HG03196 (cell line): Measurements from ENCODE around the gene C10orf62.
A peak's percentile ranks its signal among the peaks of the same experiment; 100 is the strongest.
"Not testable (repeated sequence)": the region's sequence is repeated elsewhere in the genome, so short reads cannot be mapped to it uniquely, and the experiment has no call there.

ENCODE experiments used
- ATAC-seq: cut with Tn5 transposase; IDR thresholded peaks from one replicate; pipeline ENCODE4 v1.9.1; 2021; ENCODE audit not compliant: unreplicated experiment

Gene C10orf62, protein sequence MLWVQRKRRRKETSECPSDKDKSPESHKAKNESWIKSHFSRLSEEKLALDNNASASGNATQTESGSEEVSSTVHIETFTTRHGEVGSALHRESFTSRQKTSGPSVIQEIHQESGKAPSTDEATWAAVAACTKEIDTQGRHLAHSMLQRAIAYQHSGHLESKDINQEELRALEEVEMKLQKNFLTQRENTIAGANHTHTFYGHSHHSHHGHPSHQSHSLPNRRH

DNA sequence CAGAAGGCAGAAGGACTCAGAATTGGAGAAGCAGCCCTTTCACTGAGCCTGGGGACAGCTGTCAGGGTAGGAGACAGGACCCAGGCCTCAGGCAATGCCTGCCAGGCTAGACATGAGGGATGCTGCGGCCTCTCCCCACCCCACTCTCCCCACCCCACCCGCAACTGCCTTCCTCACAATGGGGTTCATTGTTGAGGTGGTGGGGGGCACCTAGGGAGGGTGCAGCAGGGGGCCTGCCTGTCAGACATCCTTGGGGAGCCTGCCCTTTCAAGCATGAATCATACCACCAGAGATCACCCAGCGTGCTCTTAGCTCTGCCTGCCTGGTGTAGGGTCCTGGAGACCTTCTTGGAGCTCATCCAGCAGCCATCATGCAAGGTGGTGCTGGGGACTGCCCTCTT lies at the start of gene C10orf62:
C10orf62 (plus strand) TSS at position 243 of the 400 bp plus-strand sequence. CDS start 177 bp downstream, outside the sequence.
- no peak for ATAC-seq

DNA sequence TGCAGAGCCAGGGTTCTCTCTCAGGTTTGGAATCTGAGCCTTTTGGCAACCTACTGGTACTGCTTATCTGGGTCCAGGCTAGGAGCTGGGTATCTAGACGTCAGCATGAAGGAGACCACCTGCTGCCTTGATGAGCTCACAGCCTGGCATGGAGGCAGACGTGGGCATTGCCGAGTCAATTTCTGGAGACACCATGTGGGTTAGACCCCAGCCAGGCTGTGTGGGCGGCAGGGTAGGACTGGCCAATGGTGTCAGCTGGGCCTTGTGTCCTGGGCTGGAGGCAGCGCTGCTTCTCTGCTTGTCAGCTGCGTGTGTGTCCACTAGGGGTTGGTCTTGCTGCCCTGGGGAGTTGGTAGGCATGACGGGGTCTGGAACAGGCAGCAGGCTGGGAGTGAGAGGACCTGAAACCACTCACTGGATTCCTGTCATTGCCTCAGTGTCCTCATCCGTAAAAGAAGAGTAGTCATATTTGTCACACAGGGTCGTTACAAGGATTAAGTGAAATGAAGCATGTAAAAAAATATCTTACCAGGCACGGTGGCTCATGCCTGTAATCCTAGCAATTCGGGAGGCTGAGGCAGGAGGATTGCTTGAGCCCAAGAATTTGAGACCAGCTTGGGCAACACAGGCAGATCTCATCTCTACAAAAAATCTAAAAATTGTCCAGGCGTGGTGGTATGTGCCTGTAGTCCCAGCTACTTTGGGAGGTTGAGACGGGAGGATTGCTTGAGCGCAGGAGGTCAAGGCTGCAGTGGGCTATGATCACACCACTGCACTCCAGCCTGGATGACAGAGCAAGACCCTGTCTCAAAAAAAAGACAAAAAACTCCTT lies 48.6 kb upstream of the C10orf62 start:
- ATAC-seq = no peak

DNA sequence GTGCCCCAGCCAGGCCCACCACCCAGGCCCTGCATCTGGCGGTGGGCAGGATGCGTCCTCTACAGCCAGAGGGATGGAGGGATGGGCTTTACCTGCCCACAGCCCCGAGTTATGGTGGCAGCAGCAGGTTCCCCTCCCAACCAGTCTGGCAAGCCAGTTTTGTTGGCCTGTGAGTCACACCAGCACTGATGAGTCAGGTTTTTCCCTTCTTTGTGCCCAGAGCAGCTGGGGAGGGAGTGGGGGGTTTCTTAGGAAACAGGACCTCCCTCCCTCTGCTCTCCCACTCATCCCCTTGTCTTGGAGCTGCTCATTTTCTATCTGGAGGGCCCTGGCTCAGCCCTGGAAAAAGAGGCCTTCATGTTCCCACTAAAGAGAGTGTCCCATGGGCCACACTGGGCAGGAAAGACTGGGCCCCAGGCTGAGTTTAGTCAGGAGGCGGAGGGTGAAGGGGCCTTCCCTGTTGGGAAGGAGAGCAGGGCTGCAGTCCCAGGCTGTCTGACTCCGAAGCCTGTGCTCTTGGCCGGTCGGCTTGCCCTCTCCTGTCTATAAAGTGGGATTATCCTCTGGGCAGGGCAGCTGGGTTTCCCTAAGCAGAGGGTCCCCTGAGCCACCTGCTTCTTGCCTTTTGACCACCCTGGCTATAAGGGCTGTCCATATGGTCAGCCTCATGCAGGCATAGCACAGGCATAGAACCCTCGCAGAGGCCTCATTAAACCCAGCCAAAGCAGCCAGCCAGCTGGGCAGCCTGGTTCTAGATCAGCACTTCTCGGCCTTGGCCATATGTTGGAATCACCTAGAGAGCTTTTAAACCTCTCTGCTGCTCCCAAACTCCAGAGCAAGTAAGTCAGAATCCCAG lies 47.1 kb upstream of the C10orf62 start:
- no peak for ATAC-seq

DNA sequence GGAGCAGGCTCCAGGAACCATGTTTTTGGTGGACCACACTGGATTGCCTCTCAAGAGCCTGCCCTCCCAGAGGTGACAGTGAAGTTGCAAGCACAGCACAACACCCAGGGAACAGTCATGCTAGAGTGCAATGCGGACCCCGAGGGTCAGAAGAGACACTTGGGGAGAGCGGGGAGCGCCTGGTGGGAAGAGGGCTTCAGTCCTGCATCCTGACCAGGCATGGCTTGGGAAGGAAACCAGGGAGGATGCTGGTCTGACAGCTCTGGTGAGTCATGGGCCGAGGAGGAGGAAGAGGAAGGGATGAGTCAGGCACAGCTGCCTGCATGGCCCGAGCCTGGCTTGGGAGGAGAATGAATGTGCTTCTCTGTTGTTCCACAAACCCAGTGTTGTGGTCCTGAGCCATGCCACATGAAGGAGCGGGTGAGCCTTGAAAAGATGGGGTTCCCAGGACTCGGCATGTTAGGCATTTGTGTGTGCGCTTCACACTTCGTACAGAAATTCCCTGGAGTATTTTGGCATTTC lies 46.4 kb upstream of the C10orf62 start:
- peak; percentile 69 for ATAC-seq

DNA sequence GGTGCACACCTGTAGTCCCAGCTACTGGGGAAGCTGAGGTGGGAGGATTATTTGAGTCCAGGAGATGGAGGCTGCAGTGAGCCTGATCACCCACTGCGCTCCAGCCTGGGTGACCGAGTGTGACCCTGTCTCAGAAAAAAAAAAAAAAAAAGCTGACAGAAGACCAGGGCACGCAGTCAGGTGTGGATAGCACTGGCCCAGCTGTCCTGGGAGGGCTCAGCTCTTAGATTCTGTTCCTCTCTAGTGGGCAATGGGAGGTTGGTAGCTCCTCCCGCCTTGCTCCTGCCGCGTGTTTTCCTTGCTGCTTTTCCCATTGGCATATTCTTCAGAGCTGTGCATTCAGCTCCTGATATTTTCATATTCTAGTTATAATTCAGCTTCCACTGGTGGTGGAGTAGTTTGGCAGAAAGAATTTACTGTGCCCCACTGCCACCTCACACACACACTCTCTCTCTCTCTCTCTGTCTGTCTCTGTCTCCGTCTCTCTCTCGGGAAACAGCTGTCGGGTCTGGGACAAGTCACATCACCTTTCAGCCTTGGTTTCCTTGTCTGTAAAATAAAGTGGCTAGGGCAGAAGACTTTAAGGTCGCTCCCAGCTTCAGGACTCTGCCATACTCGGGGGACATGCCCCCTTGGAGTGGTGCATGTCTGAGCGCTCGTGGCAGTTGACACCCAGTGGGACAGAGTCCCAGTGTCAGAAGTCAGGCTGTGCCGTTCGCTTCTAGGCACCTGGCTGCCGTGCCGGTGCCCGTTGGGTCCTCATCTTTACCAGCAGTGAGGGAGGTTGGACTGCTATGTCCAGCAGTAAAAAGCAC lies 42.9 kb upstream of the C10orf62 start:
- no peak for ATAC-seq

DNA sequence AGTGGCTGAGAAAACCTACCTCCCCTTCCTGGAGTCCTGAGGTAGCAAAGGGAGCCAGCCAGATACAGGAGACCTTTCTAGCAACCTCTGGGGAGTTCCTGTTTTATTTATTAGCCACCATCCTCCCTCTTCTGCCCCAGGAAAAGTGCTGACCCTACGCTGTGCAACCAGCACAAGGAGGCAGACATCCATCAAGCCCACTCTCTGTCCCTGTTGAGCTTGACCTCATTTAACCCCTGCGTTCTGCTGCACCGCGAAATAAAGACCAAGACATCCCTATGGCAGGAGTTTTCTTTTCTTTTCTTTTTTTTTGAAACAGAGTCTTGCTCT lies 42.3 kb upstream of the C10orf62 start:
- no peak for ATAC-seq

DNA sequence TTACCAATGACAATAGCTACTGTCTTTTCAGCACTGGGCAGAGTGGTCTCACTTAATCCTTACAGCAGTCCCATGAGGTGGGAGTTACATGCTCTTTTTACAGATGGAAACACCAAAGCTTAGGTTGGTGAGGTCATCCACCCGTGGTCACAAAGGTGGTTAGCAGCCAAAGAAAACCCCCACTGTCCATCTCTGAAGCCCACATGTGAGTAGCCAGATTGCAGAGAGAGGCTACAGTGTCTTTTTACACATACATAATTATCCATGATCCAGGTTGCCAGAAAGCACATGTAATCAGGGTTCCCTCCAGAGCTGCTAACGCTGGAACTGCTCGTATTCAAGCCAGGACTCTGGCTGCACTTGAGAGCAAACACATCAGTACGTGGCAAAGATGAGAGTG lies 41.6 kb upstream of the C10orf62 start:
- ATAC-seq = no peak

DNA sequence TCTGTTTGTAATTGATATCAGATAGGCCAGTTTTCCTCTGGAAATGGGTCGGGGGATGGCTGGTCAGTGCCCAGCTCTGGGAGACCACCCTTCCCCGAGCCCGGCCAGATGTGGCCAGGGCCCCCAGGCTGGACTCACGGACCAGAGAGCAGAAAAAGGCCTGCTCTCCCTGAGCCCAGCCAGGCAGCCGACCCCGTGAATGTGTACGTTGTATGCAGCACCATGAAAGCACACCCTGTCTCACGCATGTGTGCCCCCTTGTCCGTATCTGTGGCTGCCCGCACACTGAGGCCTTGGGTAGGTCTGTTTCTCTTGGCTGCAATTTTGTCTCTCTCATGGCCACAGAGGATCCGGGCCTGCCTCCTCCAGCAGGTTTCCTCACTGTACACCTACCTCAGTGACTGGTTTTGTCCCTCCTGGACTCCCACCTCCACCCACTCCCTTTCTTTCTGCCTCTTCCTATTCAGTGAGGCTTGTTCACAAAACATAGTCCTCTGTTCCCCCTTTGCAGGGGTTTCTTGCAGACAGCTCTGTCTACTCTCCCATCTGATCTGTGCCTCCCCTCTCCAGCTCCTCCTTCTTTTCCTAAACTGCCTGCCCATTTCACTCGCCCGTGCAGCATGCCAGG lies 40.6 kb upstream of the C10orf62 start:
- ATAC-seq = no peak

DNA sequence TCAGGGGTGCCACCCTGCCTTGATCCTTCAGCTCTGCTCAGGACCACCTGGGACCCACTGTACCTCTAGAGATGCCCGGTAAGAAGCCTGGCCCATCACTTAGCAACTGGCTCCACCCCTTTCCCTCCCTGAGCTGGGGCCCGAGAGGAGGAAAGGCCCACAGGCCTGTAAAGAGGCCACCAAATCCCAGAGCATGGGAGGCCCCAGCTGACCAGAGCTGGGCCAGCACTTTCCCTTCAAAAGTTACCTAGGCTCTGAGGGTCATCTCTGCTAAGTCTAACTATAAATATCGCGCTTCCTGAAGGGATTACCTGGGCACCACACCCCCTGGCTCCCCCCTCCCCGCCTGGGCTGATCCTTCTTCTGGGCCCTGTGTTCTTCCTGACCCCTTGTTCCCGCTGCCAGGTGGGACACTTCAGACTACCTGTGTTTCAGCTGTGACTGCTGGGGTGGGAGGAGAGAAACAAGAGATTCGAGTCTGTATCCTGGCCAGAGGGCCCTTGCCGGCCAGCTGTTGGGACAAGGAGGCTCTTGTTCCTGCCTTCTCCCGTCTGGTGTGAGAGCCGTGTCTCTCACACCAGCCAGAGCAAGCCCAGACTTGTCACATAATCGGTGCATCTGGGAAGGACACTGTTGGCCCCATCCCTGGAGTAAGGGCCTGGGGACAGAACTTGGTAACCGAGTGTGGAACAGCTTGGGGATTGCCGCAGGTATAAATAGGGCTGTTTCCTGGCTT lies 39.8 kb upstream of the C10orf62 start:
- ATAC-seq = no peak

DNA sequence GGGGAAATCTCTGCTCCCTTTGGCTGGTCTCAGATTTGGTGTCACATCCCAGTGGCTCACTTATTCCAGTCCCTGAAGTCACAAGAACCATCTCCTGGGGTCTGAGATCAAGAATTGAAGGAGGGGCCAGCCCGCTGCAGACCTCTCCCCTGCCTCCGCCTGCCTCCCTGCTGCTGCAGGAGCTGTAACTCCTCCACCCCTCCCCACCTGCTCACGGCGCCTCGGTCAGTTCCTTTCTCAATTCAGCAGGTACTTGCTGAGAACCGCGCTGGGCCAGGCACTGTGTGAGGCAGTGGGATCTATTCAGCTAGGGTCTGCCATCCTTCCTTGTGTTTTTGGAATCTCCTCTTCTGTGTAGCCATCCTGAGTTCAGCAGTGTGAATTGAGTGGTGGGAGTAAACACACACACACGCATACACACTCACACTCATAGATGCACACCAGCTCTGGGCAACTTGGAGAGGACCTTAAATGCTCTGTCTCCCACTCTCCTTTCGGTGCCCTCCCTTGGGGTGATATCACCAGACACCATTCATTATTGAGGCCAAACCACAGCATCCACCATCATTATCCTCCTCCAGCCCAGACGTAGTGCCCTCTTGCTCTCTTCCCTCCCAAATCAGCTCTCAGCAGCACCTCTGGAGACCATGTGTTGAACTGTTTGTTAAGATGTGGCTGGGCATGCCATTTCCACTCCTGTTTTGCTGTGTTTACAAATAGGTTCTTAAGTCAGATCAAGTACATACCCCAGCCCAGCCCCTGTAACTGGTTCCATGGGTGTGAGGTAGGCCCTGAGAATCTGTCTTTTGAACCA lies 39.0 kb upstream of the C10orf62 start:
- no peak for ATAC-seq

DNA sequence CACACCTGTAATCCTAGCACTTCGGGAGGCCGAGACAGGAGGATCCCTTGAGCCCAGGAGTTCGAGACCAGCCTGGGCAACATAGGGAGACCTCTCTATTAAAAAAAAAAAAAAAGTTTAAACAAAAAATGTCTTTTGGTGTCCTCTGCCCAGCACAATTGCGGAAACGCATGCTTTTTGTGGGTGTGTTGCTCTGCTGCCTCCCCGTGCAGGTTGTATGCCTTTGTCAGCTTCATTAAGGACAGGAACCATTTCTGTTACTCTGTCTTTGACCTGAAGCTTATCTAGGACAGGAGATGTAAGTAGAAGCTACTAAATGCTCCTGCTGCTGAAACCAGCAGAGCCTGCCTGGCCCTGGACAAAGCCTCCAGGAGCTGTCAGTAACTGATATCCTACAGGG lies 38.2 kb upstream of the C10orf62 start:
- no peak for ATAC-seq

DNA sequence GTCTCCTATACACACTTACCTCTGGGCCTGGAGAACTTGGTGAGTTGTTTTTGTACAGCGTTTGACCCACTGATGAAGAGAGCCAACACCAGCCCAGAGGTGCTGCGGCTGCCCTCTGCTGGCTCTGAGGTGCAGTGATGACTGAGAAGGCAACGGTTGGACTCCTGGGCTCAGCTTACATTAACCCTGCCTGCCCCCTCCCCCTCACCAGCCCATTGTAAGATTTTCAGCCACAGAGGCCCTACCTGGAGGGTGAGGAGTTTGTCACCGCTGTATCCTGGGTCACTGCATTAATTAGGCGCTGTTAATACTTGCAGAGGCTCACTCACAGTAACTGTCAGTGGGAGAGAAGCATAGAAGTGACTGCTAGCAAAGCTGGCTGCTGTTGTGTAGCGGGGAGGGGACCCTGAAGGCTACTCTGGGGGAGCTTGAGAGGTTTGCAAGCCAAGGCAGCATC lies 35.9 kb upstream of the C10orf62 start:
- no peak for ATAC-seq

DNA sequence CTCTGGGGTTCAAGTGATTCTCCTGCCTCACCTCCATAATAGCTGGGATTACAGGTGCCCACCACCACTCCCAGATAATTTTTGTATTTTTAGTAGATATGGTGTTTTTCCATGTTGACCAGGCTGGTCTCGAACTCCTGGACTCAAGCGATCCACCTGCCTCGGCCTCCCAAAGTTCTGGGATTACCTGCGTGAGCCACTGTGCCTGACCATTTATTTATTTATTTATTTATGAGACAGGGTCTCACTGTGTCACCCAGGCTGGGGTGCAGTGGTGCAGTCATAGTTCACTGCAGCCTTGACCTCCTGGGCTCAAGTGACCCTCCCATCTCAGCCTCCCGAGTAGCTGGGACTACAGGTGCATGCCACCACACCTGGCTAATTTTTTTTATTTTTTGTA lies 35.2 kb upstream of the C10orf62 start:
- not testable (repeated sequence) for ATAC-seq

DNA sequence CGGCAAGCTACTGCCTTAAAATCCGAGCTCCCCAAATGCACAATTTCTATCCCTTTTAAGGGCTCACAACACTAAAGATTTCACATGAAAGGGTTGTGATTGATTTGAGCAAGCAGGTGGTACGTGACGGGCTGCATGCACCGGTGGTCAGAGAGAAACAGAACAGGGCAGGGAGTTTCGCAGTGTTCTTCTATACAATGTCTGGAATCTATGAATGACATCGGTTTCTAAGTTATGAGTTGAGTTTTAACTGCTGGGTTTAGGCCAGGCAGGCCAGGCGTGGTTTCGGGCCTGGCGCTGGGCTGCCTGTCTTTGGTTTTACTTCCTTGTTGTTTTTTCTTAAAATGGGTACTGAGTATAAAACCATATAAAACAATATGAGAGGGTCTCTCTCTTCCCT lies 34.0 kb upstream of the C10orf62 start:
- ATAC-seq = not testable (repeated sequence)

DNA sequence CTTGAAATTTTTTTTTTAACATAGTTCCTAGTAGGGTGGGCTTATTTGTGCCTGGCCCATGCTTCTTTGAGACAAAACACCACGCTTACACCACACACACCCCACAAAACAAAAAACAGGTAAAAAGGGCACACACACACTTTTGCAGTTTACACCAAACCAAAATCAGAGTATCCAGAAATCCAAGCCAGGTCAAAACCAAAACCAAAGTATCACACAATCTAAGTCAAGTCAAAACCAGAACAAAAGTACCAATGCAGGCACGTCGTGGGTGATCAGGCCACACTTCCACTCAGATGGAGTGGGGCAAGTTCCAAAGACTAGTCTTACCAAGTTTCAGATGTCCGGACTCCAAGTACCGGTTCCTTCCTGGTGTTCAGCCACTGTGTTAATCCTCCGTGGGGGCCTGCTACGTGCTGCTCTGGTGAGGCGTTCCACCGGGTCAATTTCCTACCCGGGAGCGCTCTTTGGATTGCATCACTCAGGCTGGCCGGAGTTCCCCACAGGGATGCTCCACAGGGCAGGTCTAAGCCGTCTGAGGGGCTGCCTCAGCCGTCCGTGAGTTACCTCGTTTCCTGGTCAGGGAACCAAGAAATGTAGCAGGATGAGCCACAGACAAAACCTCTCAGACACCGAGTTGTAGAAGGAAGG lies 28.7 kb upstream of the C10orf62 start:
- ATAC-seq = not testable (repeated sequence)

DNA sequence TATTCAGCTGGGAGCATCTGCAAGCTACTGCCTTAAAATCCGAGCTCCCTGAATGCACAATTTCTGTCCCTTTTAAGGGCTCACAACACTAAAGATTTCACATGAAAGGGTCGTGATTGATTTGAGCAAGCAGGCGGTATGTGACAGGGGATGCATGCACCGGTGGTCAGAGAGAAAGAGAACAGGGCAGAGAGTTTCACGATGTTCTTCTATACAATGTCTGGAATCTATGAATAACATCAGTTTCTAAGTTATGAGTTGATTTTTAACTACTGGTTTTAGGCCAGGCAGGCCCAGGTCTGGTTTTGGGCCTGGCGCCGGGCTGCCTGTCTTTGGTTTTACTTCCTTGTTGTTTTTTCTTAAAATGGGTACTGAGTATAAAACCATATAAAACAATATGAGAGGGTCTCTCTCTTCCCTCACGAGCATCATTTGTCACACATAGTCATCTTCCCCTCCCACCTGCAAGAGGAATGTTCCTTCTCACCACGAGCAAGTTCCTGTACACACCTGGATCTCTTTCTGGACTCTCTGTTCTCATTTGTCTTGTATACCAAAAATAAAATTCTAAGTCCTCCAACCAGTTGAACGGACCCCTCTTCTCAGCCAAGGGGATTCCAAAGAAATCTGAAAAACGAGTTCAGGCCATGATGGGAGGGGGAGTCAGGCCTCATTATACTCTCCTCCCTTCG lies 28.0 kb upstream of the C10orf62 start:
- not testable (repeated sequence) for ATAC-seq

DNA sequence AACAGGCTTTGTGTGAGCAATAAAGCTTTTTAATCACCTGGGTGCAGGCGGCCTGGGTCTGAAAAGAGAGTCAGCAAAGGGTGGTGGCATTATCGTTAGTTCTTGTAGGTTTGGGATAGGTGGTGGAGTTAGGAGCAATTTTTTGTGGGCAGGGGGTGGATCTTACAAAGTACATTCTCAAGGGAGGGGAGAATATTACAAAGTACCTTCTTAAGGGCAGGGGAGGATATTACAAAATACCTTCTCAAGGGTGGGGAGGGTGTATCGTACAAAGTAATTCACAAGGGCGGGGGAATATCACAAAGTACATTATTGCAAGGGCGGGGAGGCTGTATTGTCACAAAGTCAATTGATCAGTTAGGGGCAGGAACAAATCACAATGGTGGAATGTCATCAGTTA lies 27.2 kb upstream of the C10orf62 start:
- not testable (repeated sequence) for ATAC-seq
